HG02610 (cell line): ENCODE data around the gene AFF3.

Experiments
- ATAC-seq: cut with Tn5 transposase; IDR thresholded peaks from one replicate; pipeline ENCODE4 v1.9.1; 2021; ENCODE audit warnings: mild to moderate bottlenecking, moderate library complexity; ENCODE audit not compliant: unreplicated experiment

The AFF3 gene

GRCh38 chr2:99621774-99622173 is 520.6 kb downstream of the AFF3 start:
- no peak for ATAC-seq

- no peak for ATAC-seq
Observed at GRCh38 chr2:99621106-99621505, 521.3 kb downstream of the AFF3 start.

DNA sequence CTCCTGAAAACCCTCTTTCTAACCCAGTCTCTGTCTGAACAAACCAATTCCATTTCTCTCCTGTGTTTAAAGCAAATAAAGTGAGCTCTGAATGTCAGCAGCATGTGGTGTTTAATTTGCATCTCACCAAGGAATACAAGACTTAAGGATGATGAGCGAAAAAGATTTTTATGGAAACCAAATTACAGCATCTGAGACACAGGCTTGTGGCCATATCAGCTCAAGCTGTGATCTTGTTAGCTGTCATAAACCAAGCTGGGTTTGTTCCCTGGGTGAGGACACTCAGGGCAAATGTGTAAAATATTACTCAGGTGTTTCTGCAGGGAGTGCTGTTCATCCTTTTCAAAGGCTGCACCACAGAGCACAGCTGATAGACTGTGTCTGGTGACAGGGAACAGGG is 523.2 kb downstream of the AFF3 start:
- no peak for ATAC-seq

DNA sequence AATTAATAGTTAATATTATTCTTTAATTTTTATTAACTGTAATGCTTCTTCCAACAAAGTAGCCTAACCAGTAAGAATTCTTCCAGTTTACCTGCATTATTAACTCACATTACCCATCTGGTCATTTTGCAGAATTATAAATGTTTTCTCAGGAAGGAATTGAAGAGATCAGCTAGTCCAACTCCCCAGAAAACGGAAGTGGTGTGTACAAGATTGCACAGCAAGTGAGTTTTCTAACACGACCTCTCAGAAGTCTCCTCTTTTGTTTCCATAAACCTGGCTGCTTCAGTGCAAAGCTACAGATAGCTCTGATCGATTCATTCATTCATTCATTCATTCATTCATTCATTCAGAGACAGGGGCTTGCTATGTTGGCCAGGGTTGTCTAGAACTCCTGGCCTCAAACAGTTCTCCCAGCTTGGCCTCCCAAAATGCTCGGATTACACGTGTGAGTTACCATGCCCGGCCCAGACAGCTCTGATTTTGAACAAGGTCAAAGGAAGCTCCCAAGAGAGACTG is 523.8 kb downstream of the AFF3 start:
- ATAC-seq = no peak

DNA sequence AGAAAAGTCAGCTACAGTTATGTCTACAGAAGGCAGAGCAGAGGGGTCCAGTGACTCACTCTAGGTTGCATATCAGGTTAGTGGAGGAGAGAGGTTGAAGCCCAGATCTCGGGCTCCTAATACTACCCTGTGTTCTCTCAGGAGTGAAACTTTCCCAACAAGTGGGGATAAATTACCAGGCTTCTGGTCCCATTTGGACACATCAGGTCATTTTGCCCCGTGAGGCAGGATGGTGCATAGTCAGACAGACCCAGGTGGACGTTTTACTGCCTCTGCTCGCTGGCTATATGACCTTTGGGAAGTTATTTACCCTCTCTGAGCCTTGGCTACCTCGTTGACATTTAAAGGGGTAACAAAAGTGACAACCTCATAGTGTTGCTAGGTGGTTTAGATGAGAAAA is 524.6 kb downstream of the AFF3 start:
- ATAC-seq = no peak

DNA sequence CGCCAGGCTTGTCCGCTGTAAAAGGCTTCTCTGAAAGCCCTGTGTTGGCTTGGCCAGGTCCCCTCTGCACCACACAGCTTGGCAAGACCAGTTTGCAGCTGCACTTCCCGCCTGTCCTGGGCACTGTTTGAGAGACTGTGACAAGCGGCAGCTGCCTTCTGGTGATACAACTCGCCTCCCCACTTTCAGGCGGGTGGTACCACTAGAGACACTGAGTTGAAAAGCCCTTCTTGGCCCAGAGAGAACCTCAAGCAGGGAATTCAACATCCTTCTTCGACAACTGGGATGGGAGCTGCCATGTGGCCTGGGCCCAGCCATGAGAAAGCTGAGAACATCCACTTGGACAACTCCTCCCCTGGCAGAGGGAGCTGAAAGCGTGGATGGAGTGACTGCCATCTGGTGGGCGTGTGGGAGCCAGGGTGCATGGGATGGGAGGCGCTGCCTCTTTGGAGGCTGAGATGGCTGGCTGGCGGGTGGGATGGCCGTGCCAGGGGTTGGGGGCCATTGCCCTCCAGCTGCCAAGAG is 527.1 kb downstream of the AFF3 start:
- no peak for ATAC-seq

GRCh38 chr2:99613980-99614379 is 528.4 kb downstream of the AFF3 start:
- ATAC-seq = no peak

GRCh38 chr2:99611786-99612185 is 530.6 kb downstream of the AFF3 start:
- no peak for ATAC-seq

GRCh38 chr2:99611034-99611433 is 531.4 kb downstream of the AFF3 start:
- ATAC-seq = no peak

DNA sequence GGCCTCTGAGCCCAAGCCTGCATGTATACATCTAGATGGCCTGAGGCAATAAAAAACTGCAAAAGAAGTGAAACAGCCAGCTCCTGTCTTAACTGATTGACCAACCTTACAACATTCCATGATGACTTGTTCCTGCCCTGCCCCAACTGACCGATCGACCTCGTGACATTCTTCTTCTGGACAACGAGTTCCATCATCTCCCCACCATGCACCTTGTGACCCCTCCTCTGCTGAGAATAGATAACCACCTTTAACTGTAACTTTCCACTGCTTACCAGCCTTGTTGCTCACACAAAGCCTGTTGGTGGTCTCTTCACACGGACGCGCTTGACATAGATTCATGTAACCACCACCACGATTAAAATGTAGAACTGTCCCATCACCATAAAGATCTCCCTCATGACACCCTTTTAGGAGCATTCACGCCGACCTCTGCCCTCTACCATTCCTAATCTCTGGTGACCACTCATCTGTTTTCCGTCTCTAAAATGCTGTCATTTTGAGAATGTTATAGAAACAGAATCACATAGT is 532.5 kb downstream of the AFF3 start:
- ATAC-seq = no peak

GRCh38 chr2:99608861-99609260 is 533.5 kb downstream of the AFF3 start:
- ATAC-seq = no peak

DNA sequence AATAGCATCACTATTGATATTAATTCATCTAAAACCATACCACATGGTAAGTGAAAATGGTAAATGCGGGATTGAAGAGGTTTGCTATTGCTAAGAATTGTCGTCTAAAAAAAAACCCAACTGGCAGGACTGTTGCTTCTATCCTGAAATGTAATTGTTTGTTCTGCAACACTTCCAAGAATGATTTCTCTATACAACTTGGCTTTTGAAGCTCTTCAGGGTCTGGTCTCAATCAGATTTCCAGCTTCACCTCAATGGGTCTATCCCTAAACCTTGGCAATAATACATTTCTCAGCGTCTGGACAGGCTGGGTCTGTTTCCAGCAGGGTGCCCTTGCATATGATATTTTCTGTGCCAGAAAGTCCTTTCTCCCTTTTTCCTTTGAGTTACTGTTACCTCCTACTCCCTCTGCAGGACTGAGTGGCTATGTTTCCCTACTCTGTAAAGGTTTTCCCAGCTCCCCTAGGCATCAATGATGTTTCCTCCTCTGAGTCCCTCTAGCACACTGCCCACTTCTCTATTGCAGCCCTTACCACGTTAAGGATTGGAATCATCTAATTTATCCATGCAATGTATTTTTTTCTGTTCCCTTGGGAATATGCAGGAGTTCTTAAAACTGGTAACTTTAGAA is 534.4 kb downstream of the AFF3 start:
- ATAC-seq = no peak

DNA sequence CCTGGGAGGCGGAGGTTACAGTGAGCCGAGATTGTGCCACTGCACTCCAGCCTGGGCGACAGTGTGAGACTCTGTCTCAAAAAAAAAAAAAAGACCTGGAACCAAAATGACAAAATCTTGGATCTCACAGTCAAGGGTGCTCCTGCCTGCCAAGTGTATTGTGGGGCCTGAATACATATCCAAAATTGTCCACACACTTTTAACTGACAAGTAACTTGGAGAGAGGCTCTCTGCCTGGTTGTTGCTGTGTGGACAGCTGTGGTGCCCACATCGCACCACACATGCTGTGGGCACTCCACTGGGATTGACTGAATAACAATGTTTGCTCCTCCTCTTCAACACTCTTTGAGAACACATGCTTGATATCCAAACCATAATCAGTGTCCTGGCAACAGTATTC is 534.9 kb downstream of the AFF3 start:
- no peak for ATAC-seq

- ATAC-seq = no peak
Observed at GRCh38 chr2:99605036-99605435, 537.4 kb downstream of the AFF3 start.

GRCh38 chr2:99602476-99602875 is 539.9 kb downstream of the AFF3 start:
- no peak for ATAC-seq

- no peak for ATAC-seq
Observed at GRCh38 chr2:99600981-99601651, 541.3 kb downstream of the AFF3 start.

GRCh38 chr2:99598441-99598840 is 543.9 kb downstream of the AFF3 start:
- no peak for ATAC-seq

DNA sequence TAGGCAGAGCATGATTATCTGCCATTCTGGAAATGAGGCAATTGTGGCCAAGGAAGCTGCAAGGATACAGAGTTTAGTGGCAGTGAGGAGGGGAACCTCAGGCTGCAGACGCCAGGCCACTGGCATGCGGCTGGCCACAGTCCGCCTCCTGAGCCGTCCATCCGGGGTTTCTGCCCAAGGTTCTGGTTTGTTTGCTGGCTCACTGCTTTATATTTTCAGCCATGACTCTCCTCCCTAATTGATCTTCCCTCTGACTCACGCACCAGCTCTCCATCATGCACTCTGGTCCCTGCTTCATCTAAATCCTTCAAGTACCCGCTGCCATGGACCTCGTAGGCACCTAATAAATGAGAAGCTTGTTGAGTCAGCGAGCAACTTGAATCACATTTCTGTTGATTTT is 544.8 kb downstream of the AFF3 start:
- ATAC-seq = no peak

DNA sequence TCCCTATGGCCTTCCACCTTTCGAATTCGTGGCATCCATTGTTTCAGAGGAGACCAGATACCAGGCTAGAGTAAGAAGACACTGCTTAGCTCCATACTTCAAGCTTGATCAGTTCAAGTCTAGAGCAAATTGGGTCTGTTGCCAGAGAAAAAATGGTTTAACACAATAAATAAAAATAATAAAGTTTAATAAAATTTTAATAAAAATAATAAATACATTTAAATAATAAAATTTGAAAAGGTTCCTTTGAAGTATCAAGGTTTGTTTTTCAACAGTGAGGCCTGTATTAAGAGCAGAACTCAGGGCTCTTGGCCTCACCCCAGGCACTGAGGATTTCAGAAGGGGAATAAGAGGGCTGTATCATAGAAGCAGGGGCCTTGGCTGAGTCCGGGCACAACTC is 547.0 kb downstream of the AFF3 start:
- no peak for ATAC-seq

GRCh38 chr2:99593692-99594427 is 548.5 kb downstream of the AFF3 start:
- ATAC-seq = no peak

DNA sequence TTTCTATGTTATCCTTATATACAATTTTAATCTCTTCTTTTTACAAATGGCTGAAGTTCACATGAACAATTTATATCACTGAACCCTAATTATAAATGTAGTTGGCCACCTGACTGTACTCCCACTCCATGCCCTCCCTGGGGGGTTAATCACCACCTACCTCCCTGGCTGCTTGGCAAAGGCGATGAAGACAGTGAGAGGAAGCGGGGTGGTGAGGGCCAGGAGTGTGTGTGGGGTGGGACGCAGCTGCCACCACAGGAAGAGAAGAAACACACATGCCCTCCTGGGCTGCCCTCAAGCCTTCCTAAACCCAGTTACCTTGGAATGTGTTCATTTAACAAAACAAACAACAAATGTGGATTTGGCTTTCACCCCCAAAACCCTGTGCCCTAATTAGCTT is 565.6 kb downstream of the AFF3 start:
- ATAC-seq = no peak
